CD4-positive, alpha-beta T cell treated with Interleukin-12 subunit alpha and Interleukin-12 subunit beta, for 1 hour (primary cell): ENCODE measurements around the gene CATSPERE.
A peak's percentile ranks its signal among the peaks of the same experiment; 100 is the strongest.
"Not testable (repeated sequence)": the region's sequence is repeated elsewhere in the genome, so short reads cannot be mapped to it uniquely, and the experiment has no call there.

Source experiments
- DNase-seq: peaks from one replicate; pipeline ENCODE4 v3.0.0-alpha.2; 2020

CATSPERE gene

GRCh38 chr1:244556263-244556662 is 95.2 kb downstream of the CATSPERE start:
- no peak for DNase-seq

- DNase-seq = no peak
These were observed 96.5 kb downstream of the CATSPERE start for GRCh38 chr1:244557565-244557964.

- DNase-seq = no peak
These were observed 98.5 kb downstream of the CATSPERE start for GRCh38 chr1:244559561-244559960.

DNA sequence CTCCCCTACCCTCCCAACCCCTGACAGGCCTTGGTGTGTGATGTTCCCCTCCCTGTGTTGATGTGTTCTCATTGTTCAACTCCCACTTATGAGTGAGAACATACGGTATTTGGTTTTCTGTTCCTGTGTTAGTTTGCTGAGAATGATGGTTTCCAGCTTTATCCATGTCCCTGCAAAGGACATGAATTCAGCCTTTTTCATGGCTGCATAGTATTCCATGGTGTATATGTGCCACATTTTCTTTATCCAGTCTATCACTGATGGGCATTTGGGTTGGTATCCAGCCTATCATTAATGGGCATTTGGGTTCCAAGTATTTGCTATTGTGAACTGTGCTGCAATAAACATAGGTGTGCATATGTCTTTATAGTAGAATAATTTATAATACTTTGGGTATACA is 101.8 kb downstream of the CATSPERE start:
- not testable (repeated sequence) for DNase-seq

- DNase-seq = no peak
These were observed 112.7 kb downstream of the CATSPERE start for GRCh38 chr1:244573768-244574167.

- DNase-seq = no peak
These were observed 115.3 kb downstream of the CATSPERE start for GRCh38 chr1:244576259-244576892.

GRCh38 chr1:244578205-244578604 is 117.1 kb downstream of the CATSPERE start:
- not testable (repeated sequence) for DNase-seq

- no peak for DNase-seq
These were observed 122.4 kb downstream of the CATSPERE start for GRCh38 chr1:244583358-244583982.

- DNase-seq = no peak
These were observed 124.8 kb downstream of the CATSPERE start for GRCh38 chr1:244585867-244586266.

GRCh38 chr1:244590670-244591069 is 129.6 kb downstream of the CATSPERE start:
- no peak for DNase-seq

DNA sequence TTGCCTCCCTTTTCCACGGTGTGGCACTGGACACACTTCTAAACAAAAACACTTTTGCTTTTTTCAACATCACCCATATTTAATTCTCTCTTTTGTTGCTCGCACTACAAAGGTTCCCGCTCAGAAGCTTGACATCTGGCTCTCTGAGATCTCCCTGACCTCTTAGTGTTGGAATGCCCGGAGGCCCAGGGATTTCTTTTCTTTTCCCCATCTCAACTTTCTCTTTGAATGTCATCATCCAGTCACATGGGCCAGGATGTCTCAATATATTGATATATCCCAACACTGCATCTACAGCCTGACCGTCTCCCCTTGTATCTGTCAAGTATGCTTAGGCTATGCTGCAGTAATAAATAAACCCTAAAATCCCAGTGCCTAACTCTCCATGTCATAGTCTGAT is 137.5 kb downstream of the CATSPERE start:
- DNase-seq = no peak

GRCh38 chr1:244599937-244600350 is 138.9 kb downstream of the CATSPERE start:
- peak; percentile 30 for DNase-seq

GRCh38 chr1:244601336-244601735 is 140.3 kb downstream of the CATSPERE start:
- DNase-seq = no peak

DNA sequence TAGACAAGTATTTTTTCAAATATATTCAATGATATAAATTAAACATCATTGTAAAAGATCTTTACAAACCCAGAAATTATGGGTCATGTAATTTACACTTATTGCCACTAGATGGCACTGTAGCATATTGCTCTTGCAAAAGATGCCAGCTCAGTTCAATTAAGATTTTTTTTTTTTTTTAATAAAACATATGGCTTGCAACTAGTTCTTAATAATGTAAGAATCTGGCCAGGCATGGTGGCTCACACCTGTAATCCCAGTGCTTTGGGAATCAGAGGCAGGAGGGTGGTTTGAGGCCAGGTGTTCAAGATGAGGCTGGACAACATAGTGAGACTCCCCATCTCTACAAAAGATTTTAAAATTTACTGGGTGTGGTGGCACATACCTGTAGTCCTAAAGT is 142.4 kb downstream of the CATSPERE start:
- peak; percentile 49 for DNase-seq

GRCh38 chr1:244605835-244606370 is 144.8 kb downstream of the CATSPERE start:
- no peak for DNase-seq

DNA sequence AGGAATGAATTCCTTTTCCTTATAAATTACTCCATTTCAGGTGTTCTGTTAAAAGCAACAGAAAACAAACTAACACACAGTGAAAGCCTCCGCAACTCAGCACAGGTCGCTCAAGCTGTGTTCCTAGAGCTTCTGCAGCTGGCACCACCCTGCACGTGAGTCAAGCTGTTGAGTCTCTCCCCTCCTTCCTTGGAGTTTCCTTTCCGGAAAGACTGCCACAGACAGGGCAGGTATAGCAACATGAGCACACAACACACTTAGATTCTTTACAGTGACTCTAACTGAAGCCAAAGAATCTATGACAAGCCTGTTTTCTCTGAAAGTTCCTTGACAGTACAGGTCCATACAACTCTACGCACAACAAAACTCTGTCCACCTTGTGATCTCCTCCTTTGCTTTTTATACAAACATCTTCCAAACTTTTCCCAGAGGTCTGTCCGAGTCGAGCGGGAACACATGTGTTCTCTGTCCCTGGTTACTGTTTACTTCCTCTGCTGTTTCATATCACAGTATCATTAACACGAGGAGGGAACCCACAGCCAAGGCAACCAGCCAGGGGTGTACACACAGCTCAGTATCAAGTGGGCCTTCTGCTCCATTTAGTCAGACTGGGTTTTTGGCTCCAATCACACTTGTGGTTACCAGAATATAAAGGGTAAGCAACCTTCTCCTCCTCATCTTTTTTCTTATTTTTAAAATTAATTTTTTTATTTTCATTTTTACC is 153.2 kb downstream of the CATSPERE start:
- DNase-seq = no peak

GRCh38 chr1:244614879-244615278 is 153.8 kb downstream of the CATSPERE start:
- no peak for DNase-seq

GRCh38 chr1:244615301-244615700 is 154.2 kb downstream of the CATSPERE start:
- DNase-seq = no peak

GRCh38 chr1:244626709-244627108 is 165.6 kb downstream of the CATSPERE start:
- no peak for DNase-seq

- DNase-seq = no peak
These were observed 167.7 kb downstream of the CATSPERE start for GRCh38 chr1:244628789-244629188.

GRCh38 chr1:244633140-244633539 is 172.1 kb downstream of the CATSPERE start:
- DNase-seq = no peak

GRCh38 chr1:244634546-244634945 is 173.5 kb downstream of the CATSPERE start:
- no peak for DNase-seq

GRCh38 chr1:244636488-244637259 is 175.6 kb downstream of the CATSPERE start:
- no peak for DNase-seq
